Measurements from ENCODE around the gene PSMD5. TPM values are rescaled to one million over a fixed set of nuclear protein-coding genes. Genes with fewer than 3 reads are reported as not detected.

PSMD5 gene
- total and polyA plus RNA-seq, 2 of the 4 experiments (the other 2 are of a cell fraction): 25.6 to 26.1 TPM

DNA sequence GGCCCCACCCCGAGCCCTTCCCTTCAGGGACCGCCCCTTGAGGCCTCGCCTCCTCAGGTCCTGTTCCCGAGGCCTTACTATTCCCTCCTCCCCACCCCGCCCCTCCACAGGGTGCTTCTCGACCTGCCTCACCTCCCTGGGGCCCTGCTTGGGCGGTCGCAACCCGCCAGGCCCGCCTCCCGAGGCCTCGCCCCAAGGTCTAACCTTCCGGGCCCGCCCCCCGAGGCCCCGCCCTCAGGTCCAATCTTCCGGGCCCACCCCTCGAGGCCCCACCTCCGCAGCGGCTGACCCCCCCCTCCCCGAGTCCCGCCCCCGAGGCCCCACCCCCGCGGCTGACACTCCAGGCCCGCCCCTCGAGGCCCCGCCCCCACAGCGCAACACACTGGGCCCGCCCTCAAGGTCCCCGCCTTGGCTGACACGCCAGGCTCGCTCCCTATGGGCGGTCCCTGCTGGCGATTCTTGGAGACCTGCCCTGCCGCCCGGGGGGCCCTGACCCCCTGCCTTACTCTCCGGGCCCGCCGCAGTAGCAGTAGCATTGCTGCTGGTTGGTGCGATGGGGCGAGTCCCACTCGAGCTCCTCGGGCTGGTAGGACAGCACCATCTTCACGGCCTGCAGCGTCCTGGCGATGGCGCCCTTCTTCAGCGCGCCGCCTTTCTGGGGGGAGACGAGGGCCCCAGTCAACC is 26.1 kb upstream of the PSMD5 start:
- H3K18ac ChIP-seq (ENCODE audit: low read depth, low read length): peak overlapping the region; percentile 74; the same call in 1 of the 2 replicates
- H3K9me3 ChIP-seq (ENCODE audit: control insufficient read depth, insufficient read depth, low read length): no peaks in the 10 kb centered on the region
- no TSS peak for BruUV-seq (replicated peaks)
- H2BK20ac ChIP-seq (ENCODE audit: low read depth, low read length): no peak overlapping the region
- H2BK15ac ChIP-seq (ENCODE audit: low read depth, low read length): peak overlapping the region; percentile 57; the same call in 1 of the 3 replicates
- peak overlapping the region; percentile 91 to 93; a peak in 3 of 4 replicates for H4K8ac ChIP-seq (ENCODE audit: low read depth in 2 of 2, low read length in 2 of 2)
- H2AK5ac ChIP-seq (ENCODE audit: low read depth, low read length): peak overlapping the region; percentile 18
- peak overlapping the region; percentile 90 for H3K4me2 ChIP-seq (ENCODE audit: low read depth, low read length)
- H3K79me1 ChIP-seq (ENCODE audit: low read depth in 1 of 2, low read length in 2 of 2): peaks cover 10 to 40% of the 10 kb centered on the region in 2 experiments
- peak overlapping the region; percentile 91 for H2AFZ ChIP-seq (replicated peaks; ENCODE audit: low read length, poor library complexity)
- H4K20me1 ChIP-seq (ENCODE audit: insufficient read depth, low read length): no peaks in the 10 kb centered on the region
- H3K23ac ChIP-seq (ENCODE audit: low read depth, low read length): no peak overlapping the region
- dilution Hi-C loops (cut with HindIII; ENCODE audit: low sequenced_read_pairs, unreplicated experiment): no loop called here
- H3K27ac ChIP-seq (ENCODE audit: insufficient read depth, low read length): peak overlapping the region; percentile 85
- H3K9ac ChIP-seq (ENCODE audit: low read depth, low read length): peak overlapping the region; percentile 33
- peaks cover 10% of the 10 kb centered on the region for H3K4me1 ChIP-seq (ENCODE audit: control insufficient read depth, insufficient read depth, low read length)
- CTCF ChIA-PET: interaction anchor here (0.6 to 1.0 kb wide), 2 partner anchors 48 to 326 kb away, joined by 3 read pairs; no protein-coding TSS in a partner anchor
- peak; percentile 92 for ATAC-seq (ENCODE audit: low read depth)
- peak; percentile 84 for DNase-seq
- H3K27me3 ChIP-seq (ENCODE audit: control insufficient read depth, insufficient read depth, low read length): no peaks in the 10 kb centered on the region
- H2BK120ac ChIP-seq (ENCODE audit: low read depth, low read length): peak overlapping the region; percentile 39
- H3K36me3 ChIP-seq (ENCODE audit: control insufficient read depth, insufficient read depth, low read length): peaks cover 27% of the 10 kb centered on the region
- peak overlapping the region; percentile 71 for H2AK9ac ChIP-seq (replicated peaks; ENCODE audit: low read depth, low read length, poor library complexity)
- 0 out of 2 replicates have a peak overlapping the region, but pooled peaks have one; percentile 19 for H3K56ac ChIP-seq (ENCODE audit: extremely low read depth, insufficient read depth, low read length)
- intact Hi-C loops (cut with micrococcal nuclease): loop anchor here (2.0 kb wide), 1 partner anchor 68 kb away; no protein-coding TSS in a partner anchor
- POLR2A ChIA-PET (ENCODE audit: unreplicated experiment): no interaction called here
- no peak for TF ChIP-seq NFE2L2 (IDR thresholded peaks at IDR 0.05; ENCODE audit: low read depth, low read length)
- TF ChIP-seq RAD21 (IDR thresholded peaks at IDR 0.05; ENCODE audit: low read length): peak; percentile 50
- TF ChIP-seq POLR2A (IDR thresholded peaks at IDR 0.05; ENCODE audit: low read depth, low read length): peak; percentile 49; the same call in 1 of the 2 replicates
- TF ChIP-seq MAFK (IDR thresholded peaks at IDR 0.05; ENCODE audit: low read depth, low read length): no peak
- peak; percentile 69; the same call in 1 of the 2 replicates for TF ChIP-seq MAZ (IDR thresholded peaks at IDR 0.05; ENCODE audit: borderline replicate concordance, low read depth, low read length)
- TF ChIP-seq CHD1 (IDR thresholded peaks at IDR 0.05; ENCODE audit: low read depth, low read length): no peak
- TF ChIP-seq, protein P1, sequence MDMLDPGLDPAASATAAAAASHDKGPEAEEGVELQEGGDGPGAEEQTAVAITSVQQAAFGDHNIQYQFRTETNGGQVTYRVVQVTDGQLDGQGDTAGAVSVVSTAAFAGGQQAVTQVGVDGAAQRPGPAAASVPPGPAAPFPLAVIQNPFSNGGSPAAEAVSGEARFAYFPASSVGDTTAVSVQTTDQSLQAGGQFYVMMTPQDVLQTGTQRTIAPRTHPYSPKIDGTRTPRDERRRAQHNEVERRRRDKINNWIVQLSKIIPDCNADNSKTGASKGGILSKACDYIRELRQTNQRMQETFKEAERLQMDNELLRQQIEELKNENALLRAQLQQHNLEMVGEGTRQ (IDR thresholded peaks at IDR 0.05; ENCODE audit: low read depth, low read length): no peak
- TF ChIP-seq BHLHE40 (IDR thresholded peaks at IDR 0.05; ENCODE audit: low read depth, low read length): no peak
- no peak for TF ChIP-seq RFX5 (IDR thresholded peaks at IDR 0.05; ENCODE audit: low read depth, low read length)
- TF ChIP-seq, protein P2, sequence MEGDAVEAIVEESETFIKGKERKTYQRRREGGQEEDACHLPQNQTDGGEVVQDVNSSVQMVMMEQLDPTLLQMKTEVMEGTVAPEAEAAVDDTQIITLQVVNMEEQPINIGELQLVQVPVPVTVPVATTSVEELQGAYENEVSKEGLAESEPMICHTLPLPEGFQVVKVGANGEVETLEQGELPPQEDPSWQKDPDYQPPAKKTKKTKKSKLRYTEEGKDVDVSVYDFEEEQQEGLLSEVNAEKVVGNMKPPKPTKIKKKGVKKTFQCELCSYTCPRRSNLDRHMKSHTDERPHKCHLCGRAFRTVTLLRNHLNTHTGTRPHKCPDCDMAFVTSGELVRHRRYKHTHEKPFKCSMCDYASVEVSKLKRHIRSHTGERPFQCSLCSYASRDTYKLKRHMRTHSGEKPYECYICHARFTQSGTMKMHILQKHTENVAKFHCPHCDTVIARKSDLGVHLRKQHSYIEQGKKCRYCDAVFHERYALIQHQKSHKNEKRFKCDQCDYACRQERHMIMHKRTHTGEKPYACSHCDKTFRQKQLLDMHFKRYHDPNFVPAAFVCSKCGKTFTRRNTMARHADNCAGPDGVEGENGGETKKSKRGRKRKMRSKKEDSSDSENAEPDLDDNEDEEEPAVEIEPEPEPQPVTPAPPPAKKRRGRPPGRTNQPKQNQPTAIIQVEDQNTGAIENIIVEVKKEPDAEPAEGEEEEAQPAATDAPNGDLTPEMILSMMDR (conservative IDR thresholded peaks at IDR 0.05; ENCODE audit: low read depth, low read length): peak; percentile 45
- TF ChIP-seq RCOR1 (IDR thresholded peaks at IDR 0.05; ENCODE audit: insufficient replicate concordance, low read length): no peak
- TF ChIP-seq SMC3 (IDR thresholded peaks at IDR 0.05; ENCODE audit: low read depth, low read length): peak; percentile 35
- in situ Hi-C loops (cut with MboI; ENCODE audit: low sequenced_read_pairs): no loop called here
- H3K14ac ChIP-seq (replicated peaks; ENCODE audit: low read depth, low read length): peak overlapping the region; percentile 19
- peak overlapping the region; percentile 93; the same call in 1 of the 2 replicates for H4K5ac ChIP-seq (ENCODE audit: low read depth, low read length)
- peak overlapping the region; percentile 77 for H2BK5ac ChIP-seq (ENCODE audit: low read depth, low read length, poor library complexity, severe bottlenecking)
- 1% methylated on average over 14 of the region's 52 CpGs; no CpG with 5 or more reads in 1 of the 2 experiments for WGBS, 2 experiments (ENCODE audit: extremely low coverage in 2 of 2, insufficient read length in 1 of 2)
- peaks cover 25% of the 10 kb centered on the region for H3K9me1 ChIP-seq (ENCODE audit: insufficient read depth, low read length)
- H3K4me3 ChIP-seq (ENCODE audit: insufficient read depth, low read depth, low read length): peak overlapping the region; percentile 53
- H4K91ac ChIP-seq (ENCODE audit: insufficient read depth, low read depth, low read length): peak overlapping the region; percentile 54; the same call in 1 of the 2 replicates
- H3K4ac ChIP-seq (ENCODE audit: low read depth, low read length): peak overlapping the region; percentile 91

All from IMR-90 (cell line).